Measurements from ENCODE around the gene ANLN. TPM values are rescaled to one million over a fixed set of nuclear protein-coding genes. Genes with fewer than 3 reads are reported as not detected.

Gene ANLN
- total and polyA plus RNA-seq, 9 of the 15 experiments (the other 6 are each of a cell fraction or from before 2014, with no cell fraction given): 18.1 to 66.2 (median 38.7) TPM

DNA sequence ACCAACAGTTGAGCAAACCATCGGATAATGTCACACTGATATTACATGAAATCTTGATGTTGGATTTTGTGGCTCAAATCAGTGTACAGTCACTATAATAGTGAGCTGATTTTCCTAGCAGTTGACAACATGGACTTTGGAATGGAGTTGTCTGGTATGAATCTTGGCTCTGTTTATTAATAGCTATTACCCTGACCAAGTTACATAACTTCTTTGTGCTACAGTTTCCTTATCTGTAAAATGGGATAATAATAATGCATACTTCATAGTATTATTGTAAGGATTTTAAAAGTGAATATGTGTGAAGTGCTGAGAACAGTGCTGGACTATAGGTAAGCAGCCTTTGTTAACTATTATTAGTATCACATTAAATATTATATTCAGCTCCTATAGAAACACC is 26.1 kb upstream of the ANLN start:
- no peak overlapping the region for H3K27ac ChIP-seq (ENCODE audit: extremely low read depth, low read depth, low read length)
- no peaks in the 10 kb centered on the region for H3K9me3 ChIP-seq (replicated peaks; ENCODE audit: control insufficient read depth, insufficient read depth, low read depth, low read length)
- H3K9me1 ChIP-seq (ENCODE audit: control insufficient read depth, insufficient read depth, low read length): no peaks in the 10 kb centered on the region
- H3K79me2 ChIP-seq (ENCODE audit: control insufficient read depth, insufficient read depth, low read length): no peaks in the 10 kb centered on the region
- no peak for ATAC-seq
- H3K4me1 ChIP-seq (replicated peaks in 1 of 2; ENCODE audit: control insufficient read depth in 2 of 2, insufficient read depth in 2 of 2, low read length in 2 of 2): peaks cover 3 to 11% of the 10 kb centered on the region in 2 experiments; a peak in 3 of 5 replicates
- 0% methylated on average over 1 of the region's 1 CpG for WGBS (ENCODE audit: insufficient coverage, low coverage, missing lambda C conversion rate)
- TF ChIP-seq BRD9 (IDR thresholded peaks at IDR 0.05; ENCODE audit: low read depth, partially characterized antibody) (no peak), CHD1 (IDR thresholded peaks at IDR 0.05; ENCODE audit: low read length) (no peak), ARNT (IDR thresholded peaks at IDR 0.05) (no peak), ZNF717 (CRISPR knock-in tag; IDR thresholded peaks at IDR 0.05) (no peak)
- TF ChIP-seq, protein P1, sequence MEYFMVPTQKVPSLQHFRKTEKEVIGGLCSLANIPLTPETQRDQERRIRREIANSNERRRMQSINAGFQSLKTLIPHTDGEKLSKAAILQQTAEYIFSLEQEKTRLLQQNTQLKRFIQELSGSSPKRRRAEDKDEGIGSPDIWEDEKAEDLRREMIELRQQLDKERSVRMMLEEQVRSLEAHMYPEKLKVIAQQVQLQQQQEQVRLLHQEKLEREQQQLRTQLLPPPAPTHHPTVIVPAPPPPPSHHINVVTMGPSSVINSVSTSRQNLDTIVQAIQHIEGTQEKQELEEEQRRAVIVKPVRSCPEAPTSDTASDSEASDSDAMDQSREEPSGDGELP (CRISPR knock-in tag; IDR thresholded peaks at IDR 0.05; ENCODE audit: borderline replicate concordance): no peak
- FAIRE-seq: no peak
- no TSS peak for BruUV-seq (replicated peaks)
- H4K20me1 ChIP-seq (replicated peaks; ENCODE audit: control insufficient read depth, insufficient read depth, low read length): no peaks in the 10 kb centered on the region
- no peak for DNase-seq (ENCODE audit: extremely low read depth in 1 of 4, low spot score in 3 of 4)
- peaks cover 11 to 39% of the 10 kb centered on the region in 2 experiments for H3K27me3 ChIP-seq (ENCODE audit: control insufficient read depth in 2 of 2, insufficient read depth in 2 of 2, low read length in 2 of 2)
- H3K4me2 ChIP-seq (ENCODE audit: insufficient read depth, low read length): no peak overlapping the region
- no peaks in the 10 kb centered on the region for H3K36me3 ChIP-seq (ENCODE audit: control insufficient read depth, insufficient read depth, low read length)
- POLR2A ChIA-PET: interaction anchor here (1.5 to 2.0 kb wide), 2 partner anchors 10 to 15 kb away, joined by 3 to 6 read pairs; no protein-coding TSS in a partner anchor
- CTCF ChIA-PET (ENCODE audit: low intra/inter-chr PET ratio): no interaction called here
- in situ Hi-C loops (cut with MboI) (no loop called here), intact Hi-C loops (cut with micrococcal nuclease) (no loop called here)
- no peak overlapping the region for H2AFZ ChIP-seq (ENCODE audit: low read depth, low read length)
- H3K4me3 ChIP-seq: no peak overlapping the region
- no peak overlapping the region for H3K9ac ChIP-seq (ENCODE audit: insufficient read depth in 1 of 2, low read depth in 2 of 2, low read length in 2 of 2)
